Activated T-cell treated with anti-CD3 and anti-CD28 coated beads, Interleukin-2, amount 50 U/mL, for 4 hours (primary cell): Measurements from ENCODE around the gene MARCHF3. TPM values are rescaled to one million over a fixed set of nuclear protein-coding genes. Genes with fewer than 3 reads are reported as not detected.
"Not testable (repeated sequence)": the region's sequence is repeated elsewhere in the genome, so short reads cannot be mapped to it uniquely, and the experiment has no call there.

Source experiments
- ATAC-seq, 2 donors: fragments of 200-7000 bp; cut with Tn5 transposase; one replicate each; pipeline ENCODE4 v1.10.0; 2021
- DNase-seq: peaks from one replicate; pipeline ENCODE4 v3.0.0-alpha.2; 2020
- H3K27me3 Mint-ChIP-seq: one replicate; pipeline ENCODE4 v1.8.0; 2021; ENCODE audit warnings: low read depth, mixed read lengths
- H3K36me3 Mint-ChIP-seq: one replicate; pipeline ENCODE4 v1.8.0; 2022; ENCODE audit warnings: mixed read lengths; ENCODE audit not compliant: insufficient read depth
- H3K4me1 Mint-ChIP-seq: one replicate; pipeline ENCODE4 v1.8.0; 2021; ENCODE audit warnings: low read depth, mixed read lengths
- H3K4me3 Mint-ChIP-seq: one replicate; pipeline ENCODE4 v1.8.0; 2021; ENCODE audit warnings: mild to moderate bottlenecking, moderate library complexity, mixed read lengths
- H3K9me3 Mint-ChIP-seq: one replicate; pipeline ENCODE4 v1.8.0; 2021; ENCODE audit warnings: mixed read lengths
- total RNA-seq, 3 donors: library from RNA; stranded (reverse); gene quantifications; one replicate each; pipeline ENCODE4 v1.2.1, GENCODE V29; 2021

The MARCHF3 gene
- total RNA-seq, 3 donors from 2014 or later = 2.7 to 4.2 (median 3.3) TPM

DNA sequence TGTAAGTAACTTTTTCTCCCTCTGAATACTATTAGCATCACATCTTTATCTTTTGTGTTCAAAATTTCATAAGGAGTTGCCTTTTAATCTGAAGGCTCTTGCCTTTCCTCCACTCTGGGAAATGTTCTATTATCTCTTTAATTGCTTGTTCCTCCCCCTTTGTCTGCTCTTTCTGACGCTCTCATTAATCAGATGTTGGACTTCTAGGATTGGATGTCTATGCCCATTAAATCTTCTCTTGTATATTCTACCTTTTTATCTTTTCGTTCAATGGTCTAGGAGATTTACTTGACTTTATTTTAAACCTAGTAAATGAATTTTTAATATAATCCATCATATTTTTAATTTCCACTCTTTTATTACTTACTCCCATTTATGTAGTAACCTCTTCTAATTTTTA, 76.7 kb downstream of the MARCHF3 start:
- Mint-ChIP-seq H3K9me3 (no peaks in the 10 kb centered on the region), H3K36me3 (no peaks in the 10 kb centered on the region), H3K4me3 (no peak overlapping the region), H3K4me1 (no peaks in the 10 kb centered on the region), H3K27me3 (no peaks in the 10 kb centered on the region)
- ATAC-seq = no peak
- no peak for DNase-seq

GRCh38 chr5:126949475-126949874, 80.9 kb downstream of the MARCHF3 start:
- H3K27me3 Mint-ChIP-seq = peaks cover 3% of the 10 kb centered on the region
- DNase-seq (no peak), ATAC-seq (no peak)
- no peak overlapping the region for H3K4me3 Mint-ChIP-seq
- H3K9me3 Mint-ChIP-seq = no peaks in the 10 kb centered on the region
- no peaks in the 10 kb centered on the region for H3K36me3 Mint-ChIP-seq
- H3K4me1 Mint-ChIP-seq = peaks cover 6% of the 10 kb centered on the region

DNA sequence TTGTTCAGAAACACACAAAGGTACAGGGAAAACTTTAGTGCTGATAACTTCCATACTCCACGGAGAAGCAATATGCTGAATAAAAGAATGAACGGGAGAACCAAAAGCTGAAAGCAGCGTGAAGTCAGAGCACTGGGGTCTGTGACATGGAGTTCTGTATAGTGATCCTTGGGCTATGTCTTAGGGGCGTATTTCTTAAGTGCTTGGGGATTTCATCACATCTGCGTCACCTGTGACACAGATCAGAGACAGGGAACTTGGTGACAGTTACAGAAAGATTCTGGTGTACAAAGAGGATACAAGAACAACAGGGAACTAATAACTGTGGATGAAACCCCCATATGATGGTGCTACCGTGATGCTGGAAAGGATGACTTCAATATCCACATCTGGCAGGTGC, 81.9 kb downstream of the MARCHF3 start:
- Mint-ChIP-seq H3K4me3 (no peak overlapping the region), H3K9me3 (no peaks in the 10 kb centered on the region), H3K36me3 (no peaks in the 10 kb centered on the region), H3K4me1 (peaks cover 6% of the 10 kb centered on the region), H3K27me3 (peaks cover 3% of the 10 kb centered on the region)
- ATAC-seq = no peak
- no peak for DNase-seq

DNA sequence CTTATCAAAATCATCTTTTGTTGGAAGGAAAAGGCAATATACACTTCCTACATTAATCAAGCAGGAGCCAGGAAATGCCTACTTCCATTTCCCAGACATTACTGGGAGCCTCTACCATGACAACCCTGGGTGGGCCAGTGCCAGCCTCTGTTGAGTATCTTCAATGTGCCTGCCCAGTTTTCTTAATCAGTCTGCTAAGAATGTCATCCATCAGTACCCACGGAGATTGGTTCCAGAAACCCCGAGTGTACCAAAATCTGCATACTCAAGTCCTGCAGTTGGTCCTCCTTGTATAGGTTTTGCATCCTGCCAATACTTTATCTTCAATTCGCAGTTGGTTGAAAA, 82.4 kb downstream of the MARCHF3 start:
- H3K27me3 Mint-ChIP-seq = peaks cover 3% of the 10 kb centered on the region
- ATAC-seq = no peak
- no peak for DNase-seq
- H3K9me3 Mint-ChIP-seq = no peaks in the 10 kb centered on the region
- peaks cover 6% of the 10 kb centered on the region for H3K4me1 Mint-ChIP-seq
- H3K36me3 Mint-ChIP-seq = no peaks in the 10 kb centered on the region
- H3K4me3 Mint-ChIP-seq = no peak overlapping the region

GRCh38 chr5:126947146-126948010, 83.0 kb downstream of the MARCHF3 start:
- H3K36me3 Mint-ChIP-seq = no peaks in the 10 kb centered on the region
- peaks cover 6% of the 10 kb centered on the region for H3K4me1 Mint-ChIP-seq
- H3K27me3 Mint-ChIP-seq = peaks cover 3% of the 10 kb centered on the region
- DNase-seq = no peak
- ATAC-seq = no peak
- no peaks in the 10 kb centered on the region for H3K9me3 Mint-ChIP-seq
- no peak overlapping the region for H3K4me3 Mint-ChIP-seq

DNA sequence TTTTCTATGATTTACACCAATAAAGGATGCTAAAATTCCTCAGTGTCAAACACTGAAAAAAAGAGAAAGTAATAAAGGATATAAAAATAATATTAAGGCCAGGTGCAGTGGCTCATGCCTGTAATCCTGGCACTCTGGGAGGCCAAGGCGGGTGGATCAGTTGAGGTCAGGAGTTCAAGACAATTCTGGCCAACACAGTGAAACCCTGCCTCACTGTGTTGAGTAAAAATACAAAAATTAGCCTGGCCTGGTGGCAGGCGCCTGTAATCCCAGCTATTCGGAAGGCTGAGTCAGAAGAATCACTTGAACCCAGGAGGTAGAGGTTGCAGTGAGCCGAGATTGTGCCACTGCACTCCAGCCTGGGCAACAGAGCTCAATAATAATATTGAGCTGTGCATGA, 87.5 kb downstream of the MARCHF3 start:
- H3K36me3 Mint-ChIP-seq, H3K27me3 Mint-ChIP-seq, ATAC-seq, DNase-seq, H3K9me3 Mint-ChIP-seq, H3K4me3 Mint-ChIP-seq, H3K4me1 Mint-ChIP-seq: not testable (repeated sequence)

GRCh38 chr5:126941403-126941802, 89.0 kb downstream of the MARCHF3 start:
- ATAC-seq (no peak), DNase-seq (no peak)
- peaks cover 3% of the 10 kb centered on the region for H3K27me3 Mint-ChIP-seq
- no peaks in the 10 kb centered on the region for H3K4me1 Mint-ChIP-seq
- no peaks in the 10 kb centered on the region for H3K36me3 Mint-ChIP-seq
- no peak overlapping the region for H3K4me3 Mint-ChIP-seq
- no peaks in the 10 kb centered on the region for H3K9me3 Mint-ChIP-seq

DNA sequence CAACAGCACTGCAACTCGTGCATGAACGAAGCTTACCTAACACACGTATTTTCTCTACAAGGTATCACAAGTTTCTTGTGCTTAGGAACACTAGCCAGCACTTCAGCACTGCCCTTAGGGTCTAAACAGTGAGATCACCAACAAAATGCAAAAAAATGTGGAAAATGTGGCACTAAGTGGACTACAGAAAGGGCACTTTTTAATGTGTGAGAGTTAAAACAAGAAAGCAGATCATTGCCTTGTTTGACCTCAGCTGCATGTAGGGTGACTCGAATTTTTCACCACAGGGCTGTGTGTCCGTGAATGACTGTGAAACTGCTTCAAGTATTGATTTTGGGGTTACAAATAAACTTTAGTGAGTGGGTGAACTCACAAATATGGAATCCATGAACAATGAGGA, 90.5 kb downstream of the MARCHF3 start:
- H3K27me3 Mint-ChIP-seq = no peaks in the 10 kb centered on the region
- no peaks in the 10 kb centered on the region for H3K4me1 Mint-ChIP-seq
- ATAC-seq (no peak), DNase-seq (no peak)
- no peaks in the 10 kb centered on the region for H3K9me3 Mint-ChIP-seq
- H3K36me3 Mint-ChIP-seq = no peaks in the 10 kb centered on the region
- no peak overlapping the region for H3K4me3 Mint-ChIP-seq

DNA sequence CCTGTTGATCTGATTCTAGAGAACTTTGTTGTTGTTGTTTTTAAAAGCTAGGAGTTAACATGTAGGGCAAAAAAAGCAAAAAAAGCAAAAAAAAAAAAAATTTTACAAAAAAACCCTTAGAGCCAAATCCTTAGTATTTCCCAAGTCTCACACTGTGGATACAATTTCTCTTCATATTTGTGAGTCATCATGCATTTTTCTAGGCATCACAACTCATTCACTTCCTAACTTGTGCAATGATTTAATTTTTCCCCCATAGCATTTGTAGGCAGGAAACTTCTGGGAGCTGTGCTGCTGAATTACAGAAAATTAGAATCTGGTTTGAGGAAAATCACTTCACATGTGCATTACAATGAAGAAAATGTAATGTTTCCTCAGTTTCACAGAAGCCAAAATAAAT, 91.9 kb downstream of the MARCHF3 start:
- no peaks in the 10 kb centered on the region for H3K9me3 Mint-ChIP-seq
- ATAC-seq (no peak), DNase-seq (no peak)
- no peaks in the 10 kb centered on the region for H3K4me1 Mint-ChIP-seq
- no peak overlapping the region for H3K4me3 Mint-ChIP-seq
- H3K27me3 Mint-ChIP-seq = no peaks in the 10 kb centered on the region
- no peaks in the 10 kb centered on the region for H3K36me3 Mint-ChIP-seq

GRCh38 chr5:126937771-126938170, 92.6 kb downstream of the MARCHF3 start:
- DNase-seq (no peak), ATAC-seq (no peak)
- H3K27me3 Mint-ChIP-seq = no peaks in the 10 kb centered on the region
- no peak overlapping the region for H3K4me3 Mint-ChIP-seq
- no peaks in the 10 kb centered on the region for H3K9me3 Mint-ChIP-seq
- H3K4me1 Mint-ChIP-seq = no peaks in the 10 kb centered on the region
- H3K36me3 Mint-ChIP-seq = no peaks in the 10 kb centered on the region

- no peak for ATAC-seq
These were observed 93.5 kb downstream of the MARCHF3 start for GRCh38 chr5:126936775-126937418.

DNA sequence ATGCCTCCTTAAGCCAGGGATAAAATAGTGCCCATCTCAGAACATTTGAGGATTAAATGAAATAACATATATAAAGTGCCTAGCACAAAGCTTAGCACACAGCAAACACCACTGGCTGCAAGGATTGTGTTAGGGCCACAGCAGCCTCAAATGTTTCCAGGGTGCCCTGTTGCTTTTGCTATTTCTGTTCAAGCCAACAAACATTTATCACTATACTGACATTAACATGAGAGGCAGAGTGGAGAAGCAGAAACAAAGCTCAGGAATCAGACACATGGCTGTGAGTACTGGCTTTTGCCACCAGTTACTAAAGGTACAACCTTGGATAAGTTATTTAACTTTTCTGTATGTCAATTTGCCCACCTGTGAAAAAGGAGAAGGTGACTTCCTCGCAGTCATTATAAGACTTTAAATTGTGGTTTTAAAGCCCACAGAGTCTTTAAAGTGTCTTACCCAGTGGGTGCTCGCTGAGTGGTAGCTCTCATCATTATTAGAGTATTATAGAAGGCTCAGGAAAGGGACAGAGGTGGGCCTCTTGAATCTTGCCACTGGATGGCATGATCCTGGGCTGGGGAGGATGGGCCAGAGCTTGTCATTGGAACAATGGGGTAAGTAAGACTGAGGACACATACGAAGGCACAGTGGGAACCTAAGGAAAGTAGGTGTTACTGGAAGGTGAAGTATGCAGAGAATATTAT, 98.2 kb downstream of the MARCHF3 start:
- no peaks in the 10 kb centered on the region for H3K36me3 Mint-ChIP-seq
- no peaks in the 10 kb centered on the region for H3K27me3 Mint-ChIP-seq
- ATAC-seq = no peak
- DNase-seq = no peak
- H3K4me3 Mint-ChIP-seq = no peak overlapping the region
- no peaks in the 10 kb centered on the region for H3K4me1 Mint-ChIP-seq
- H3K9me3 Mint-ChIP-seq = no peaks in the 10 kb centered on the region

More at GRCh38 chr5:126936775-126937418, 93.5 kb downstream of the MARCHF3 start:
- Mint-ChIP-seq H3K9me3 (no peaks in the 10 kb centered on the region), H3K27me3 (no peaks in the 10 kb centered on the region), H3K4me1 (no peaks in the 10 kb centered on the region), H3K4me3 (no peak overlapping the region), H3K36me3 (no peaks in the 10 kb centered on the region)
- DNase-seq = no peak

DNA sequence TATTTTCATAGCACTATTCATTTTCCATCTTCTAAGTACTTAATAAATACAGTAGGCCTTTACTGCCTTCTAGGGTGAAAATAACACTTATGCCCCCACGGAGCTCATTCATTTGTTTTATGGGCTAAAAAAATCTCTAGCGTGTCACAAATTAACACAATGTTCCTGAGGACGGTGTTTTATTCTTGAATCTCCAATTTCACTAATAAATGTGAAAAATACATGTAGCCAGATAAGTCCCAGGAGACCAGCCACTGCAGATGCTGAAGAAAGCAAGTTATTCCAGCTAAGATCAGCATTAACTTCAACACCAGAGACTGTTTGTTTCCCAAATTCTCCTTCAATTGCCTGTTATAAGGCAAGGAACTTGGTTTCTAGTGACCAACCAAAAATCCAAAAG, 102.3 kb downstream of the MARCHF3 start:
- H3K27me3 Mint-ChIP-seq = no peaks in the 10 kb centered on the region
- no peaks in the 10 kb centered on the region for H3K9me3 Mint-ChIP-seq
- no peak overlapping the region for H3K4me3 Mint-ChIP-seq
- no peaks in the 10 kb centered on the region for H3K36me3 Mint-ChIP-seq
- no peak for DNase-seq
- no peak for ATAC-seq
- no peaks in the 10 kb centered on the region for H3K4me1 Mint-ChIP-seq

- ATAC-seq = no peak
- no peaks in the 10 kb centered on the region for H3K36me3 Mint-ChIP-seq
- no peak overlapping the region for H3K4me3 Mint-ChIP-seq
- no peaks in the 10 kb centered on the region for H3K27me3 Mint-ChIP-seq
- DNase-seq = no peak
- H3K4me1 Mint-ChIP-seq = no peaks in the 10 kb centered on the region
- no peaks in the 10 kb centered on the region for H3K9me3 Mint-ChIP-seq
These were observed 102.9 kb downstream of the MARCHF3 start for GRCh38 chr5:126927429-126927828.

DNA sequence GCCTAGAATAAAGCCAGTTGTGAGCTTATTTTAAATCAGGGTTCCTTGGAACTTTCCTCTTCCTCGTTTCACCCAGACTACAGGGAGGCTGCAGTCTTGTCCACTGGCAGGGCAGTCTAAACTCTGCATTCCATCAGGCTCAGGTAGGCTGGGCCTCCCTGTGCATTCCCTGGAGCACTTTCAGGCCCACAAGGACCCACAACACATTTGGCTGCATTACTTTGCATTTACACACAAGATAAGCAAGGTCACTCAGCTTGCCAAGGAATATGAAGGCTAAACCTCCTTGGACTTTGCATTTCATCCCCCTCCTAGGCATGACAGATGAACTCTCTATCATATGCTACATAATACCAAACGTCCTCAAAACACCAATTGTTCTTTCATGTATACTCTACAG, 104.2 kb downstream of the MARCHF3 start:
- DNase-seq = no peak
- Mint-ChIP-seq H3K4me1 (no peaks in the 10 kb centered on the region), H3K36me3 (no peaks in the 10 kb centered on the region), H3K9me3 (no peaks in the 10 kb centered on the region), H3K4me3 (no peak overlapping the region), H3K27me3 (no peaks in the 10 kb centered on the region)
- ATAC-seq = no peak
